ENCODE results near the gene SSC4D. TPM values are rescaled to one million over a fixed set of nuclear protein-coding genes. Genes with fewer than 3 reads are reported as not detected.

SSC4D gene
- polyA plus RNA-seq, 1 donor = 1.2 TPM

- no peak for DNase-seq
- no peak overlapping the region for H3K27ac ChIP-seq (ENCODE audit: low read length)
- peaks cover 16% of the 10 kb centered on the region for H3K4me1 ChIP-seq (ENCODE audit: control insufficient read depth, insufficient read depth, low read length)
- peaks cover 35% of the 10 kb centered on the region for H3K36me3 ChIP-seq (ENCODE audit: control insufficient read depth, insufficient read depth, low read length)
- H3K4me3 ChIP-seq (ENCODE audit: low read length) = no peak overlapping the region
- no peaks in the 10 kb centered on the region for H3K9me3 ChIP-seq (ENCODE audit: control insufficient read depth, low read depth, low read length)
- WGBS (ENCODE audit: insufficient coverage, low lambda C conversion rate) = no CpG with 5 or more reads among the region's 6 CpGs
- no peaks in the 10 kb centered on the region for H3K27me3 ChIP-seq (ENCODE audit: control insufficient read depth, insufficient read depth, low read length)
Observed at GRCh38 chr7:76343294-76343930, 66.1 kb downstream of the SSC4D start.

GRCh38 chr7:76342222-76342621, 67.3 kb downstream of the SSC4D start:
- DNase-seq = no peak
- Histone ChIP-seq H3K9me3 (ENCODE audit: control insufficient read depth, low read depth, low read length) (no peaks in the 10 kb centered on the region), H3K4me1 (ENCODE audit: control insufficient read depth, insufficient read depth, low read length) (peaks cover 16% of the 10 kb centered on the region), H3K27me3 (ENCODE audit: control insufficient read depth, insufficient read depth, low read length) (no peaks in the 10 kb centered on the region), H3K27ac (ENCODE audit: low read length) (no peak overlapping the region), H3K4me3 (ENCODE audit: low read length) (no peak overlapping the region), H3K36me3 (ENCODE audit: control insufficient read depth, insufficient read depth, low read length) (peaks cover 34% of the 10 kb centered on the region)
- WGBS (ENCODE audit: insufficient coverage, low lambda C conversion rate) = 100% methylated on average over 4 of the region's 5 CpGs

DNA sequence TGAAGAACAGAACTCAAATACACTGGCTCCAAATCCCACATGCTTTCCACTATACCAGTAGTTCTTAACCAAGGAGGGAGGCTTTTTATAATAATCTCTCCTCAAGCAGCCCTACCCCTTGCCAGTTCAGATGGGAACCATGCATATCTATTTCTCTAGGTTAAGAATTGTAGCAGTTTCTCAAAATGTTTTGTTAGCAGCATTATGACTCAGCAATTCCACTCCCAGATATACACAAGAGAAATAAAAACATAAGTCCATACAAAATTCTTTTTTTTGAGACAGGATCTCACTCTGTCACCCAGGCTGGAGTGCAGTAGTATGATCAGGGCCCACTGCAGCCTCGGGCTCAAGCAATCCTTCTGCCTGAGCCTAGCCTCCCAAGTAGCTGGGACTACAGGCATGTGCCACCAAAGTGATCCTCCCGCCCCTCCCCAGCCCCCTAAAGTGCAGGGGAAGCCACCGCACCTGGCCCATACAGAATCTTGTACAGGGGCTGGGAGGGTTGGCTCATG, 68.8 kb downstream of the SSC4D start:
- Histone ChIP-seq H3K4me1 (ENCODE audit: control insufficient read depth, insufficient read depth, low read length) (peaks cover 5% of the 10 kb centered on the region), H3K27ac (ENCODE audit: low read length) (no peak overlapping the region), H3K36me3 (ENCODE audit: control insufficient read depth, insufficient read depth, low read length) (peaks cover 27% of the 10 kb centered on the region), H3K9me3 (ENCODE audit: control insufficient read depth, low read depth, low read length) (no peaks in the 10 kb centered on the region), H3K4me3 (ENCODE audit: low read length) (no peak overlapping the region), H3K27me3 (ENCODE audit: control insufficient read depth, insufficient read depth, low read length) (no peaks in the 10 kb centered on the region)
- DNase-seq = no peak
- WGBS (ENCODE audit: insufficient coverage, low lambda C conversion rate) = no CpG with 5 or more reads among the region's 3 CpGs

Other genes with a start within 250 kb of the SSC4D start
- gene SRRM3, start 207.8 kb downstream of the SSC4D start, polyA plus RNA-seq = 5.8 TPM
- gene HSPB1, start 107.0 kb downstream of the SSC4D start, polyA plus RNA-seq = 204 TPM
- 94.7 TPM for gene YWHAG, start 50.7 kb downstream of the SSC4D start, polyA plus RNA-seq
- 2.9 TPM for gene ZP3, start 15.3 kb upstream of the SSC4D start, polyA plus RNA-seq
- gene DTX2, start 52.0 kb upstream of the SSC4D start, polyA plus RNA-seq = 17.4 TPM
- gene UPK3B, start 100.9 kb upstream of the SSC4D start, polyA plus RNA-seq = 48.0 TPM
- 1.2 TPM for gene SPDYE16, start 133.6 kb upstream of the SSC4D start, polyA plus RNA-seq
- gene POMZP3, start 217.6 kb upstream of the SSC4D start, polyA plus RNA-seq = 18.5 TPM

Data from large intestine (tissue), 3 donors.